B cell (primary cell): ENCODE results near the gene PDE3B. TPM values are rescaled to one million over a fixed set of nuclear protein-coding genes. Genes with fewer than 3 reads are reported as not detected.

Experiments used
- ATAC-seq: fragments of 200-7000 bp; cut with Tn5 transposase; one replicate; pipeline ENCODE4 v1.10.0; 2021; ENCODE audit warnings: low read depth, mild to moderate bottlenecking, moderate number of reproducible peaks, moderate library complexity
- CTCF ChIA-PET: fragments of 350-600 bp; sonication (Branson Sonifier 250); formaldehyde crosslinking; loops from one replicate; lab custom pipeline; 2021; ENCODE audit warnings: antibody characterized with exemption, inconsistent platforms; lab: Charles Lee
- POLR2A ChIA-PET: fragments of 350-600 bp; sonication (Branson Sonifier 250); formaldehyde crosslinking; loops from one replicate; lab custom pipeline; 2021; ENCODE audit warnings: antibody characterized with exemption; lab: Charles Lee
- DNase-seq: peaks from one replicate; pipeline ENCODE4 v3.0.0; 2013
- H2AFZ ChIP-seq: 2 replicates; pipeline ENCODE4 v1.6.1; 2012; ENCODE audit warnings: mild to moderate bottlenecking, low read depth, low read length; ENCODE audit not compliant: insufficient read depth, poor library complexity, severe bottlenecking
- H3K27ac ChIP-seq, 2 donors: 1 replicate in 1 of 2; 2 replicates in 1 of 2; pipeline ENCODE4 v1.5.1; 2012 to 2013; ENCODE audit warnings: low read length in 2 of 2, mild to moderate bottlenecking in 2 of 2, moderate library complexity in 1 of 2
- H3K27me3 ChIP-seq, 4 experiments: fragments of 200-600 bp in 1 of 4; sonication (generic) in 1 of 4; replicated peaks in 1 of 4; 1 replicate in 2 of 4; 2 replicates in 2 of 4; pipeline versions ENCODE4 v1.6.1 to v1.7.0; 2013 to 2016; ENCODE audit warnings: low read length in 3 of 4, mild to moderate bottlenecking in 2 of 4, mixed read lengths in 1 of 4, moderate library complexity in 1 of 4; ENCODE audit not compliant: insufficient read depth in 4 of 4, control insufficient read depth in 3 of 4; ENCODE audit errors: control extremely low read depth in 1 of 4
- H3K36me3 ChIP-seq, 2 experiments: replicated peaks in 1 of 2; 1 replicate in 1 of 2; 2 replicates in 1 of 2; pipeline versions ENCODE4 v1.6.1 to v1.7.1; 2013; ENCODE audit warnings: low read length in 1 of 2; ENCODE audit not compliant: insufficient read depth in 2 of 2, control insufficient read depth in 1 of 2; ENCODE audit errors: control extremely low read depth in 1 of 2, extremely low read depth in 1 of 2
- H3K4me1 ChIP-seq, 2 donors: fragments of 200-600 bp in 1 of 2; sonication (generic) in 1 of 2; 1 replicate in 1 of 2; 2 replicates in 1 of 2; pipeline versions ENCODE4 v1.5.1 to v1.6.1; 2013 to 2017; ENCODE audit warnings: low read length in 2 of 2; ENCODE audit not compliant: control insufficient read depth in 2 of 2, insufficient read depth in 2 of 2
- H3K4me2 ChIP-seq: replicated peaks from 2 replicates; pipeline ENCODE3; 2012; ENCODE audit warnings: mild to moderate bottlenecking, low read depth, low read length; ENCODE audit not compliant: poor library complexity, severe bottlenecking
- H3K4me3 ChIP-seq, 5 experiments: fragments of 200-600 bp in 1 of 5; sonication (generic) in 1 of 5; 1 replicate in 3 of 5; 2 replicates in 2 of 5; pipeline versions ENCODE4 v1.5.1 to v1.7.0; 2011 to 2016; ENCODE audit warnings: low read length in 4 of 5, mild to moderate bottlenecking in 4 of 5, low read depth in 2 of 5, control low read depth in 1 of 5, moderate library complexity in 1 of 5; ENCODE audit not compliant: insufficient read depth in 1 of 5; ENCODE audit errors: control extremely low read depth in 1 of 5, extremely low read depth in 1 of 5
- H3K79me2 ChIP-seq: fragments of 200-600 bp; sonication (generic); one replicate; pipeline ENCODE4 v1.6.0; 2016; ENCODE audit warnings: low read length; ENCODE audit not compliant: control insufficient read depth, insufficient read depth
- H3K9ac ChIP-seq: fragments of 200-600 bp; sonication (generic); 2 replicates; pipeline ENCODE4 v1.6.1; 2017; ENCODE audit warnings: mild to moderate bottlenecking, low read length, moderate library complexity
- H3K9me3 ChIP-seq, 3 donors: one replicate each; pipeline versions ENCODE4 v1.6.1 to v1.7.1; 2013; ENCODE audit warnings: low read length in 2 of 3; ENCODE audit not compliant: control insufficient read depth in 2 of 3, insufficient read depth in 1 of 3; ENCODE audit errors: control extremely low read depth in 1 of 3
- H4K20me1 ChIP-seq: 2 replicates; pipeline ENCODE4 v1.6.0; 2012; ENCODE audit warnings: mild to moderate bottlenecking, low read length; ENCODE audit not compliant: insufficient read depth, control insufficient read depth, poor library complexity, severe bottlenecking
- H3K27ac Mint-ChIP-seq: one replicate; pipeline ENCODE4 v1.8.0; 2021; ENCODE audit warnings: mixed read lengths
- H3K27me3 Mint-ChIP-seq: one replicate; pipeline ENCODE4 v1.8.0; 2021; ENCODE audit warnings: mixed read lengths
- H3K4me1 Mint-ChIP-seq: one replicate; pipeline ENCODE4 v1.8.0; 2021; ENCODE audit warnings: mixed read lengths
- H3K4me3 Mint-ChIP-seq: one replicate; pipeline ENCODE4 v1.8.0; 2021; ENCODE audit warnings: mixed read lengths
- H3K9me3 Mint-ChIP-seq: one replicate; pipeline ENCODE4 v1.8.0; 2022; ENCODE audit warnings: mixed read lengths; ENCODE audit not compliant: insufficient read depth
- EZH2 ChIP-seq: IDR thresholded peaks from 2 replicates; pipeline ENCODE4 v1.6.1; 2012; ENCODE audit warnings: borderline replicate concordance, low read depth, mild to moderate bottlenecking, moderate library complexity, low read length; ENCODE audit not compliant: insufficient read depth, poor library complexity, severe bottlenecking
- WGBS: methylation state at CpG from one replicate; pipeline ENCODE4 v1.1.5; 2013; ENCODE audit warnings: missing lambda C conversion rate; ENCODE audit not compliant: insufficient coverage; 5-methylcytosine and 5-hydroxymethylcytosine counted together
- intact Hi-C: fragments of 100-400 bp; cut with micrococcal nuclease; formaldehyde crosslinking; loops from one replicate; pipeline ENCODE4 v1.10.0; 2022
- polyA plus RNA-seq: library from polyadenylated mRNA; depleted of rRNA; stranded (reverse); fragments of >200 nt; gene quantifications from 2 replicates; pipeline ENCODE4 v1.2.3, GENCODE V29; 2012
- total RNA-seq, 2 donors: library from RNA; stranded (reverse); fragments of 120-200 nt in 1 of 2; gene quantifications; 1 replicate in 1 of 2; 2 replicates in 1 of 2; pipeline versions ENCODE4 v1.2.3 to v1.2.4, GENCODE V29; 2013 to 2022
- TF ChIP-seq, protein P1 (sequence below): fragments of 200-600 bp; IDR thresholded peaks from one replicate; pipeline ENCODE4 v1.8.0; 2022; ENCODE audit warnings: antibody characterized with exemption, mild to moderate bottlenecking

Gene PDE3B
- total and polyA plus RNA-seq, 2 donors (not counting 1 experiment from before 2014, with no cell fraction given): 1.0 to 60.7 TPM

DNA sequence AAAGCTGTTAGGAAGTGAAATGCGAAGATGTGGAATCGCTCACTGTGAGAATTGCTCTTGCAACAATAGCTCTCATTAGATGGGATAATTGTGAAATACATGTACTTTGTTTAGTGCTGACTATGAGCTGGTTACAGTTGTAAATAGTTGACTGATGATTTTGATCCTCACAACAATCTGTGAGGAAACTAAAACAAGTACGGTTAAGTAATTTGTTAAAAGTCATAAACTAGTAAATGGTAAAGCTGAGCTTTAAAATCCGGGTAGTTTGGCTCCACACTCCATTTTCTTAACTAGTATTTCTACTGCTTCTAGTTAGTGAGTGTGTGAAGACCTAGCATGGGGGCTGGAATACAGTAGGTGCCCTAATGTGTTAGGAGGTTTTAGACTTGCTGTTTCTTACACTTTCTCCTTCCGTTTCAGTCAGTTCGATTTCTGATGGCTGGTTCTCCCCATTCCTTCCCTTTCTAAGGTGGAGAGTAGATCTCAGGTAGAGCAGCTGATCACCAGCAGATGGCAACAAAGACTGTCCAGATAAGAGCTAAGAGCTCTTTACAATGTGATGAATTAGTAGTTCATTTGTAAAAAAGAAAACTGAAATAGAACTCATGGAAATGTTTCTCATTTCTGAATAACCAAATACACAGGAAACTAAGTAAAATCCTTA is 264.7 kb downstream of the PDE3B start:
- Mint-ChIP-seq H3K9me3 (no peaks in the 10 kb centered on the region), H3K27ac (no peak overlapping the region), H3K4me1 (peaks cover 45% of the 10 kb centered on the region), H3K27me3 (peaks cover 3% of the 10 kb centered on the region), H3K4me3 (no peak overlapping the region)
- Histone ChIP-seq H4K20me1 (no peaks in the 10 kb centered on the region), H3K4me2 (no peak overlapping the region), H3K4me3 (no peak overlapping the region), H3K9ac (no peak overlapping the region), H3K79me2 (no peaks in the 10 kb centered on the region), H2AFZ (no peak overlapping the region), H3K4me1 (peaks cover 32 to 44% of the 10 kb centered on the region in 2 donors), H3K27me3 (peaks cover 0 to 4% (median 0%) of the 10 kb centered on the region in 4 experiments), H3K36me3 (no peaks in the 10 kb centered on the region), H3K27ac (no peak overlapping the region), H3K9me3 (peaks cover 0 to 6% (median 0%) of the 10 kb centered on the region in 3 donors)
- intact Hi-C loops: loop anchor here (1.0 to 5.0 kb wide), 6 partner anchors 98 to 1241 kb away; partner anchors contain the start of gene FAR1
- DNase-seq (peak; percentile 69), ATAC-seq (no peak)
- no peak for TF ChIP-seq EZH2
- TF ChIP-seq, protein P1, sequence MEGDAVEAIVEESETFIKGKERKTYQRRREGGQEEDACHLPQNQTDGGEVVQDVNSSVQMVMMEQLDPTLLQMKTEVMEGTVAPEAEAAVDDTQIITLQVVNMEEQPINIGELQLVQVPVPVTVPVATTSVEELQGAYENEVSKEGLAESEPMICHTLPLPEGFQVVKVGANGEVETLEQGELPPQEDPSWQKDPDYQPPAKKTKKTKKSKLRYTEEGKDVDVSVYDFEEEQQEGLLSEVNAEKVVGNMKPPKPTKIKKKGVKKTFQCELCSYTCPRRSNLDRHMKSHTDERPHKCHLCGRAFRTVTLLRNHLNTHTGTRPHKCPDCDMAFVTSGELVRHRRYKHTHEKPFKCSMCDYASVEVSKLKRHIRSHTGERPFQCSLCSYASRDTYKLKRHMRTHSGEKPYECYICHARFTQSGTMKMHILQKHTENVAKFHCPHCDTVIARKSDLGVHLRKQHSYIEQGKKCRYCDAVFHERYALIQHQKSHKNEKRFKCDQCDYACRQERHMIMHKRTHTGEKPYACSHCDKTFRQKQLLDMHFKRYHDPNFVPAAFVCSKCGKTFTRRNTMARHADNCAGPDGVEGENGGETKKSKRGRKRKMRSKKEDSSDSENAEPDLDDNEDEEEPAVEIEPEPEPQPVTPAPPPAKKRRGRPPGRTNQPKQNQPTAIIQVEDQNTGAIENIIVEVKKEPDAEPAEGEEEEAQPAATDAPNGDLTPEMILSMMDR: peak; percentile 57
- ChIA-PET CTCF (interaction anchor here (0.6 to 8.6 kb wide), 83 partner anchors 8 to 1705 kb away, joined by 3 to 214 read pairs (median 5); partner anchors contain the start of genes CALCB, COPB1, CYP2R1 and INSC), POLR2A (interaction anchor here (0.6 to 4.0 kb wide), 4 partner anchors 17 to 408 kb away, joined by 3 to 29 read pairs (median 5); partner anchors contain the start of gene CYP2R1)
- no CpG with 5 or more reads among the region's 6 CpGs for WGBS

DNA sequence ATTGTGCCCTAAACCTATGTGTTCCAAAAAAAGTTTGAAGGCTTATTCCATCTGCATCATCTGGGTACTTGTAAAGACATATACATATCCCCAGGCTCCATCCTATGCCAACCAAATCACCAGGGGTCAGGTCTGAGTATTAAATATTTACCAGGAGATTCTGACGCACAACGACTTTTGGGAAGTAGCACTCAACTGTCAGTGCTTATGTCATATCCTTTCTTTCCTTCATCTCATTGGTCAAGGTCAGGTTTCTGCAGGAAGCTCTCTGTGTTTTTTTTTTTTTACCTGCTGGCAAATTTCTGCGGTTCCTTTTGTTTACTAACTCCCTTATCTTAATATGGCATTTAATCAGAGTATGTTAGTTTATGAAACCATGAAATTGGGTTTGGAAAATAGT is 270.9 kb downstream of the PDE3B start:
- Histone ChIP-seq H3K79me2 (no peaks in the 10 kb centered on the region), H2AFZ (no peak overlapping the region), H3K9ac (no peak overlapping the region), H4K20me1 (no peaks in the 10 kb centered on the region), H3K4me1 (no peaks in the 10 kb centered on the region), H3K4me3 (no peak overlapping the region), H3K27me3 (peaks cover 0 to 7% (median 0%) of the 10 kb centered on the region in 4 experiments), H3K9me3 (no peaks in the 10 kb centered on the region), H3K27ac (no peak overlapping the region), H3K36me3 (no peaks in the 10 kb centered on the region), H3K4me2 (no peak overlapping the region)
- ChIA-PET POLR2A (no interaction called here), CTCF (interaction anchor here (0.8 to 1.5 kb wide), 5 partner anchors 8 to 187 kb away, joined by 3 to 6 read pairs (median 4); no protein-coding TSS in a partner anchor)
- Mint-ChIP-seq H3K4me3 (no peak overlapping the region), H3K27me3 (peaks cover 13% of the 10 kb centered on the region), H3K27ac (no peak overlapping the region), H3K4me1 (no peaks in the 10 kb centered on the region), H3K9me3 (no peaks in the 10 kb centered on the region)
- intact Hi-C loops: no loop called here
- 63% methylated on average over 2 of the region's 3 CpGs for WGBS
- ATAC-seq (no peak), DNase-seq (no peak)
- TF ChIP-seq, protein P1: no peak
- no peak for TF ChIP-seq EZH2
